COLO668 (cell line): ENCODE results near the gene COA1.

Source experiments
- DNase-seq: peaks from one replicate; lab custom pipeline; 2025; ENCODE audit not compliant: unreplicated experiment; lab: John Stamatoyannopoulos, UW

Gene COA1

DNA sequence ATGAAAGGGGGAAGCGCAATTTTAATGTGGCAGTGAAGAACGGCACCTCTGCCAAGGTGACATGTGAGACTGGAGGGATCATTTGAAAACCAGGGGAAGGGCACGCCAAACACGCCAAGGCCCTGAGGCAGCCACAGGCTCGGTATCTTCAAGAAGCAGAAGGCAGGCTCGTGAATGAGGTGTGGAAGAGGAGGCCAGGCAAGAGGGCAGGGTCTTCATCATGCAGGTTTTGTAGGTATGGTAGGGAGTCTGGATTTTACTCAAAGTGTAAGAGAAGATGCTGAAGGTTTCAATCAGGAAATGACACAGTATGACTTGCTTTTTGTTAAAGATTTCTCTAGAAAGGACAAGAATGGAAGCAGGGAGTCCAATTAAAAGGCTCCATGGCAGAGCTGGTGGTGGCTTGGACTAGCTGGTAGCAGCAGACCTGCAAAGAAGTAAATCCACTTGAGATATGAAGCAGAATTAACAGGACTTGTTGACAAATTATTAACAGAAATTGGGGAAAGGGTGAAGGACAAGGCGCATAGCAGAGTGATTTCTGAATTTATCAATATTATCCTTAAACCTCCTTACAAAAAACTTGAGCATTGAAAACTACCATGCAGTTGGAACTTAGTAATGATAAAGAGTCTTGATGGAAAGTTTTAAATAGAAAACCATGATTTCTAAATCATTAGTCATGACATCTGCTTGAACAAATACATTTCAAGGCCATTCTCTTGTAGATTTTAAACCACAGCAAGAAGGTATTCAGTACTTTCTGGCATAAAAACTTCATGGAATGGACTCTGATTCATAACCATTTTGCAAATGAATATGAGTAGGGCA is 70.4 kb downstream of the COA1 start:
- DNase-seq, result no peak

DNA sequence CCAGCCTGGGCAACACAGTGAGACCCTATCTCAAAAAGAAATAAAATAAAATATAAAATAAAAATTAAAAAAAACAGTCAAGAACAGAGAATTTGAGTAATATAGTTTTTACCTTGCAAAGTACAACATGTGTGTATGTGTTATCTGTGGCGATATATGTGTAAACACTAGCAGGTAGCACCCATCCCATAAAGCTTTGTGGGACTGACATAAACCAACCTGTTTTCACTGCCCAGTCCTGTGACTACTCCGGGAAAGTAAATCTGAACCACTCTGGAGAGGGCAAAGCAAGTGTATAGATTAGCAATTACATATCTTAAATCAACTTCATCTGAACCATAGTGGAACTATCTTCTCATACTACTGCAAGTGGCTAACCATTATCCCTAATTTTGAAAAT is 72.3 kb downstream of the COA1 start:
- no peak for DNase-seq

DNA sequence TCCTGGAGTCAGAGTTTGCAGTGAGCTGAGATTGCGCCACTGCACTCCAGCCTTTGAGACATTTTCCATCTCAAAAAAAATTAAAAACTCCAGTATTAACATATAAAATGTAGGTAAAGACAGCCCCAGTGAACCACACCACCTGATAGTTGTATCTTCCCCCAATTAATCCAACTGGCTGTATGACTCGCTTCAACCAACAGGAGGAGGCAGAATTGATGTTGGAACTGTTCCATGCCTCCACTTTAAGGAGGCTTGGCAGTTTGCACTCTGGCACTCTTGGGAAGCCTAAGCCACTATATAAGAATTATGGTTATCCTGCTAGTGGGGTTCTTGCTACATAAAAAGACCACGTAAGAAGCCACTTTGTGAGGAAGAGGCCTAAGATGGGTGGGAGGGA is 73.7 kb downstream of the COA1 start:
- DNase-seq, result no peak

DNA sequence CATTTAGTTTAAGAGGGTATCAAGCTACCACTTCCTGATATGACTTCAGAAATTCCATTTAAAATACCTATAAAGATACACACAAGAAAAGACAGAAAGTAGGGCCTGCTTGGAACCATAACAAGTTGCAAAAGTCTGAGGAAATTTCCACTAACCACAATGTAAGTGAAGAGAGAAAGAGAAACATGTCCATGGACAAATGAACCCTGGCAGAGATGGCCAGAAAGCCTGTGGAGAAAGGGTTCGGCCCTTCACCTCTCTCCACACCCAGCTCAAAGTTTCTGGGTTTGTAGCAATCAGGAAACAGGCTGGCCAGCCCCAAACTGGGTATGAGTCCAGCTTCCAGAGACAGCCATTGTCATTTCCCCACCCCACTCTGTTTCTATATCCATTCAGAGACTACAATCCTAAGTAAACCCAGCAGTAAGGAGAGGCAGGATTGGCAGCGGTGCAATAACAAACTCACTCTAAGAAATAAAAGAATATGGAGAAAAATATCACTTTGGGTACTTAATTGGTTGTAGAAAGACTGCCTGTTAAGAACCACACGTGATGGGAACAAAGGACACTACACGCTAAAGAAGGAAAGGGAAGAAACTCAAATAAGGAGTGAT is 75.3 kb downstream of the COA1 start:
- no peak for DNase-seq

DNA sequence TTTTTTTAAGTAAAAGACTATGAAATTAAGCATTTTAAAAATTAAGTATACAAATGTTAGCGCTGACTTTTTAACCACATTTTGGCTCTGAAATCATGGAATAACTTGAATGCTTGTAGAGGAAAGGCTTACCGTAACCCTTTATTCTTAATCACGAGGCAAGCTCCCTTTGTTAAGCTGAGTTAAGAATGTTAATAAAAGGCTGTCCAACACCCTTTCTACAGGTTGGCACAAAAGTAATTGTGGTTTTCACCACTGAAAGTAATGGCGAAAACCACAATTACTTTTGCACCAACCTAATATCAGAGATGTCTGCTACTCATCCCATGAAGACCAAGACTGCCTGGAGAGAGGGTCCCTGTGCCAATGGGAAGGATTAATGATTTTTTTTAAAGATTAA is 75.9 kb downstream of the COA1 start:
- no peak for DNase-seq

DNA sequence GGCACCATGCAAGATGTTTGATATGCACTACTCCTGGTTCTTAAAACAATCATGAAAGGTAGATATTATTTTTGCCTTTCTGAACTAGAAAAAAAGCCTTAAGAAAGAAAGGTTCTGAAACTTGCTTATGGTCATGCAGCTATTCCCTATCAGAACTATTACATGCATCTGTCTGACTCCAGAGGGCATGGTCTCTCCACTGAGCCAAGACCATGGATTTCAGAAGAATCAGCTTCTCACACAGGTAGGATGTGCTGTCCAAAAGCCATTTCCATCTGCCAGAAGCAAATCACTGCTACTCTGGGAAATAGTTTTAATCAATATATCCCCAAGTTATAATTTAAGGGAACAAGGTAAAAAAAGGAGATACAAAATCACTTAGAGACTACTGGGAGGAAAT is 77.0 kb downstream of the COA1 start:
- DNase-seq, result no peak

DNA sequence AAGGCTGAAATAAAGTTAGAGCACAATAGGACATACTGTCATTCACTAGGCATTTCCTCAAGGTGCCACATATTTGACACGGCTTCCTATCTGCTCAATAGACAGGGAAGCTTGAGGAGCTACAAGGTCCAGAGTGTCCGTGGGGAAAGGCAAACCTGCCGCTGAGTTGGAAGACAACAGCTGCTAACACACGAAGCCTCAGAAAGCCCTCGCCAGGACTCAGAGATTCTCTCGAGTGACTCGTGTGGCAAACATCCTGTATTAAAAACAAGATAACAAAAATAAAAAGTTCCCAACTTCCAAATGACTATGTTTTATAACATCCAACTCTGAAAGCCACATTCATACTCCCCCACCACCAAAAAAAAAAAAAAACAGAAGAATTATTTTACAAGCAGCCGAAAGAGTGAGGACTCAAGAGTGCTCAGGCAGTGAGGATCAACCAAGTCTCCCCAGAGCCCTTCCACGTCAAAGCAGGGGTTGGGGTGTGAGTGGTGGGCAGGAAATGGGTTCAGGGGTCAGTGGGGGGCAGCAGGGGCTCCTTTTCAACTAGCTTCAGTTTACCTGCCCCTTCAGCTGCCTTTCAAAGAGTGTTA is 78.8 kb downstream of the COA1 start:
- no peak for DNase-seq

DNA sequence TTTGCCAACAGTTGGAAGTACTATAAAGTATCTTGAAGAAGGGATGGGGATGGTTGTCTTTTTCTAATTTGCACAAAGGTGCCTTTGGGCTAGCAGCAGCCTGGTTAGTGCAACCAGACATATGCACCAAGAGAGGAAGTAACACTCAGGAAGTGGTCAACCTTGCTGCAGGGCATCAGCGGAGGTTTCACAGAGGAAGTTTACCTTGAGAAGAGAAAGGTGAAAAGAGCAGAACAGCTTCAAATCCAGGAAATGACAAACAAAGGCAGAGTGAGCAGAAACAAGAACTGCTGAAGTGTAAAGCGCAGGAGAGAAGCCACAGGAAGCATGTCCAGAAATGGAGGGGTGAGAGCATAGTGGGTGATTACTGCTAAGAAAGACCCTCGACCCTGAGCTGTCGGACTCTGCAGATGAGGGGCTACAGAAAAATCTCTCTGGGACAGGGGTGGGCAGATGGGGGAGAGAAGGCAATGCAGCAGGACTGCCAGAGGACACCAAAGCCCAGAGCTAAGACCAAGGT is 79.5 kb downstream of the COA1 start:
- DNase-seq, result no peak

DNA sequence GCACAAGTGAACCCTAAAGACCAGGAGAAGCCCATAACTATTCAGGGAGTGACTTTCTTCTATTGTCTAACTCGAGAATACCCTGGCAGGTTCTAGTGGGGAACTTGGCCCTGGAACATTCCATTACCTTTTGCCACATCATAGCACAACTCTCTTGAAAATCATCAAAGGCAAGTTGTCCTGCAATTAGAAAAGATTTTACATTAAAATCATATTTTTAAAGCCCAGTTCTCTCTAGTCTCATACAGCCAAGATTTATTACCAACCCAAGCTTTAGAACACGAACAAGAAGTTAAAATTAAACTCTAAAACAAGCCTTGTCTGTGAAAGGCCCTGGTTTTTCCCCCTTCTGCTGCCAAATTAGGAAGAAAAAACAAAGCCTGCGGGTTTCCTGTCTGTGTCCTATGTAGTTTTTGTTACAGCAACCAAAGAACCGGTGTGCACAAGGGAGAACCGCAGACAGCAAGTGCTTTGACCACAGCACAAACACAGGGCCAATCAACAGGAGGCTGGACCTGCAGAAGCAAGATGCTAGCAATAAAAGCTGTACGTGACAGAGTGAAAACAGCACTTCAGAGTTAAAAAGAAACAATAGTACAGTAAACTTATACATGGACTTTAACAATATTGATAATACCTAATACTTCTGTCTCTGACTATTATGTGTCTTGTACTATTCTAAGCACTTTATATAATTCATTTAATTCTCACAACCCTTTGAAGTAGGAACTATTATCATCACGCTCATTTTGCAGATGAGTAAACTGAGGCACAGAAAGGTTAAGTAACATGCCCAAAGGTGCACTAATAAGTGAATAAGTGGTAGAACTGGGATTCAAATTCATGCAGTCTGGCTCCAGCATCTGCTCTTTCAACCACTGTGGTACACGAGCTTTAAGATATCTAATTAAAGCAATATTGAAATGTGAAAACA is 80.6 kb downstream of the COA1 start:
- DNase-seq, result no peak

DNA sequence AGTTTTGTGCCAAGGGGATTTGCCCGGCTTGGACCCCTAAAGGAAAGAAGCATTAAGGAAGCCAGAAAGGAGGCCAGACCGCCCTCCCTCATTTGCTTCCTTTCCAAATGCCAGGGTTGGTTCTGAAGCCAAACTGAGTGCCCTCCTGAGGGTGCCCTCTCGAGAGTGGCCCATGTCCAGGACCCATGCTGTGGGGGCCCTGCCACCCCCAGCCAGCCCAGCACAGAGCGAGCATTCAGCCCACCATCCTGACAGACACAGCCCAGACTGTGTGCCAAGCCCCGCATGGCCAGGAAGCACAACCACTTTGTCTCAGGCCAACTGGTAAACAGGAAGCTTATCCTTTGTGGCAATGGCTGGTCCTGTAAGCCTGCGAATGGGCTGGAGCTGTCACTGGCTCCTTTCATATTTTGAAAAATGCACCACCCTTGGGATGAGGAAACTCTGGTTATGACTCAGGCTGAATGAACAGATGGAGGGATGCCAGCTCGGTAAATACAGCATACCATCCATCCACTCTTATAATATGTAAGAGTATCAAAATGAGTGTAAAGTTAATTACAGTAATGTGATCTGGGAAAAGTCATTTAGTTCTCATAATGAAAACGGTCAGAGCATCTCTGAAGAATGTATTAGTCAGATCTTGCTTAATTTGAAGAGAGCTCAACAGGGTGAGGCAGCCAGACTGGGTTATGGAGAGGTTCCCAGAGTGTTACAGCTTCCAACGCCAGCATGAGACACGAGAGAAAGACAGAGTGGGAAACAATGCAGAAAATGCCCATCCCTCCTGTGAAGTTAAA is 81.5 kb downstream of the COA1 start:
- DNase-seq, result peak; percentile 67

DNA sequence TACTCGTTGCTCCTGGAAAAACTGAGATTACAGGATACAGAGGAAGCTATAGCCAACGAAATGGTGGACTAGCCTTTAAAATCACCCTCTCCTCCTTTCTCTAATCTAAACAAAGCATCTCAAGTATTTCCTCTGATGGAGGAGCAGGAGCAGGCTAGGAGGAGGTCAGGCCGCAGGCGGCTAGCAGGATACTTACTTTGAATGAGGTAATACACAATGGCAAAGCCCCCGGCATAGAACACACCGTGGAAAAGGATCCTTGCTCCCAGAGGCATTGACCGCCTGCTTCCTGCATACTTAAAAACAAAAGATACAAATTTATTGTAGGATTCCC is 82.0 kb downstream of the COA1 start:
- no peak for DNase-seq

DNA sequence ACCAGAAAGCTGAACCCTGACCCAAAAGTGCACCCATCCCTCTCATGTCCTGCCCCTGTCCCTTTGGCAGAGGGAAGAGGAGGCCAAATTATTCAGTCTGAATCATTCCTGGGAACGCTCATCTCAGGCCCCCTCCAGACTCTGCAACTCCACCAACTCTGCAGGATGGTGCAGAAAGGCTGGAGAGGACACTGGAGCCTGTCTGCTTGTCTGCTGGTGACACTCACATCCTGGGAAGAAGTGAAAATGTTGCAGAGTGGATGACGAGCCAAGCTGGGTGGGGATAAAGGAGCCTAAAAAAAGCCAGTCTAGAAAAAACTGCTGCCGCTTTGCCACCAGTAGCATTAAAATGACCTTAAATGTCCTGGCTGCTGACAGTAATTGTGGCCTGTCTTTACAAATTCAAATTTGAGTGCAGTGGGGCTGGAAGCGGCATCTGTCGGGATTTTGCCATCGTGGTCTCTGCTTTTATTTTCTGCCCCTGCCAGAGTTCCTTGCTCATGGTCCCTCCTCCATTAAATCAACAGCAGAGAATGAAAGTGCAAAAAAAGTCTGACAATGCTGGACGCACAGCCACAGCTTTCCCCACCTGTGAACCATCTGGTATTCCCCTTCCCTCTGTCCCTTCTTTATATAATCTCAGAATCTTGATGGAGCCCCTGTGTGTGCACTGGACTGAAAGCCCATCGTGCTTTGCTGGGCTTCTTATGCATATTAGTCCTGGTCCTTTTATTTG is 82.6 kb downstream of the COA1 start:
- no peak for DNase-seq

DNA sequence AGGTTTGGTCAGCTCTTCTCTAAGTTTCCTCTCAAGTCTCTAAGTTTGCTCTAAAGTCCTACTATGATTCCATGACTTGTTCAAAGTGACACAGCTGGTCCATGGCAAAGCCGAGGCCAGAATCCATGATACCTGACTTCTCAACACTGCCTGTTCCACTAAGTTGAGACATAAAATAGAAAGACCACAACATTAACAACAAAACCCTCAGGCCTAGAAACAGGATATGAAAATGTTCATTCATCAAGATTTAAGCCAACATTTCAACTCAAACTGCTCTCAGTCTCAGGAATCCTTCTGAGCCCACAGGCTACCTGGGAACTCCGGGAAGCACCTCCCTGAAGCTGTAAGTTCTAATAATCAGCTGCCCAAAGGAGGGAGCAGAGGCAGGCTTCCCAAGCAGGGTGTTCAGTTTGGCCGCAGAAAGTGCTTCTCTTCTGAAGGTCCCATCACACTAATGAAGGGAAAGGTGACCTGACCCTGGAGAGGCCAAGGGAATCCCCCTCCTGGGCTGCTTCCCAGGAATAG is 83.6 kb downstream of the COA1 start:
- no peak for DNase-seq

DNA sequence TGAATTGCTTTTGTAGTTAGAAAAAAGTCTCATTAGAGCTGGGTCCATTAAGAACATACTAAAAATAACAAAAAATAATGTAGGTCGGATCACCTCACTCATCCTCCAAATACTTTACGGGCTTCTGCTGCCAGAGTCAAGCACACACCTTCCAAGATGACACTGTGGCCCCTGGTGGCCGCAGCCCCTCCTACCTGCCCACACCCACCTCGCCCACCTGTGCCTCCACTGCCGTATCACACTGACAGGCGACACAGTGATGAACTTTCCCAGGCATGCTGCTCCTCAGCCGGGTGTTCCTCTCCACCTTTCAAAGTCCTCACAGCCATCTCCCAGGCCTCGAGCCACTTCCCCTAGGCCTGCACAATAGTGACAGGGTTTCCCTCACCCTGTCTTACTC is 85.5 kb downstream of the COA1 start:
- no peak for DNase-seq

DNA sequence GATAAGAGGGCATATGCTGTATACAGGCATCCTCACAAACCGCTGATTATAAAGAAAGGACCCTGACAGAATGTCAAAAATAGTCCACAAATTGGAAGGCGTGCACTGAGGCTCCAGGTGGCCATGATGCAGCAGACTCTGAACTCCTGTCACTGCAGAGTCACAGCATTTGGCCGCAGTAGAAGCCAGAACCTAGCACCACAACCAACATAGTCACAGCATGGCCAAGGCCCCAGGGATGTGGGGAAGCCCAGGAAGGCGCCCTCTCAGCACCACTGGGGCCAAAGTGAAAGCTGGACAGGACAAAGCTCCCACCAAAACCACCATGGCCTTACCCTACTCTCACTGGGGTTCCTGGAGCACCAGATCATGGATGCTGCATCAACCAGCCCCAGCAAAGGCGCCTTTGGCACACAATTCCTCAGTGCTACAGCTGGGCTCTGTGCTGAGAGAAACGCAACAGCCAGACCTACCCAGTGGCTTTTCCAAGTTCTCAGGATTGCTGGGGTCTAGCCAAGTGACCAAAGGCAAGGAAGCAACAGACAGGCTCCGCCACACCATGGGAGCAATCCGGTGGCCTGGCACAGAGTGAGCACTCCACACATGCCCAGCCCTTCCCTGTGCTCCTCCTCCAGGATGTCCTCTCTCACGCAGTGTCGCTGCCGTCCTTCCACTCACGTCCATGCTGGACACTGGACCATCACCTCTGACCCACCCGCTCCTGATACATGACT is 86.3 kb downstream of the COA1 start:
- DNase-seq, result no peak

DNA sequence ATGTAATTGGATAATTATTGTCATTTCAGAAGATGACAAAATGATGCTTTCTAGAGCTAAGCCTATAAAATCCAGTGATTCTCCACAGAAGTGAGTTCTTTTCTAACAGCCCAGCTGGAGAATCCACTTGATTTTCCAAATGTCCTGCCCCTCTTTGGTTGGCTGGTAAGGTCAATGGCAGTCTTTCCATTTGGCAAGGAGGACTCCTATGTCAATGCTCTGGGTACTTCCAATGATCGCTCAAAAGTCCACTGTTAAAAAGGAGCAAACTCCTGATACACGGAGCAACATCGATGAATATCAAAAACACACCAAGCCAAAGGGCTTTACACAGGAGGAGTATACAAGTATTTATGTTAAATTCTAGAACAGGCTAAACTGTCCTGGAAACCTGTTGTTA is 88.6 kb downstream of the COA1 start:
- no peak for DNase-seq

DNA sequence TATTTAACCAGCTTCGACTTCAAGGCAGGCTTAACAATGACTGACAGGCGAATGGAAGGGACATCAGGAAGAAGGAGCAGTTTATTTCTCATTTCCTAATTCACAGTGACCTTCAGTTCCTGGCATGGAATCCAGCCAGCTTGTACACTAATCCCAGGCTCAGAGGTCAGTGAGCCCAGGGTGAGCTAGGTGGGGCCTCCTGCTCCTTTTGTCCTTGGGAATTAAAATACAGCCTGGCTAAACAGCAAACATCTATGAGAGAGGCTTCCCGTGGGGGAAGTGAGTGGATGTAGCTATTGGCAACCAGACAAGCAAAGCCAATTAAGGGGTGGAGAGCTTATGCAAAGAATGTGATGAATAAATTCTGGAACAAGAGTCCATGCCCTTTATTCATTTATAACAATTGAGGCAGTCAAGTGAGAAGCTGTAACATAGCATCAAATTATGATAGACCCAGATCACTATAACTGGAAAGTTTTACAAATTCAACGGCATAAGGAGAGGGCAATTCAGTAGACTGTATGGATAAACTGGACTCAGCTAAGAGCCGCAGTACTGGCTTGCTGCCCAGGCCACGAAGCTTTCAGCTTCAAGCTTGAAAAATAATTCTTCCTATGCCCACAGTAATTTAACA is 89.3 kb downstream of the COA1 start:
- peak; percentile 90 for DNase-seq

DNA sequence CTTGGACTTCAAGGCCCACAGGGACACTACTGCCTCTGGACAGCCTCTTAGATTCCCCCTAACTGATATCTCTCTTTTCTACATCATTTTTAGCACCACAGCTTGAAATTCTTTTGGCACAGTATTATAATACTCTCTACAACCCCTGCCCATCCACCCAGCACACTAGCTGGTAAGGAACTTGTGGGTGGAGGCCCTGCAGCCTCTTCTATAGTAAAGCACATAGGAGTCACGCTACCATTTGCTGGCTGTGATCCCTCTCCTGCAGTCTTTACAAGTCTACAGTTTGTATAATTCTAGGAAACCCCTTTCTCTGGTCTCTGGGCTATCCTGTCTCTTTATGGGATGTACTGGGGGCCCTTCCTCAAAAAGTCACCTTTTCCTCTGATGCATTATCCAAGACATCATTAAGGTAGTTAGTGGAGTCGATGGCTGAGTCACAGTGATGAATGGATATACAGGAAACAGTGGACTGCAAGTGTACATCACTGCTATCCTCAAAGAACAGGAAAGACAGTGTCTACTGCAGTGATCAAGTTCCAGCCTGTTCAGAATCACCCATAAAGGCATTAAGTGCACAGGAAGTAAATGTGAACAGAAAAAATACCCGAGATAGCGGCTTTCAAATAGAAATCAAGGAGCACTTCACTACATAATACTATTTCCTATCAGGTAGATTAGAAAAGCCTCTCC is 92.1 kb downstream of the COA1 start:
- no peak for DNase-seq
